ENCODE data around the gene BMERB1. TPM values are rescaled to one million over a fixed set of nuclear protein-coding genes. Genes with fewer than 3 reads are reported as not detected.

The BMERB1 gene
- total and polyA plus RNA-seq, 2 experiments from 2014 or later = 17.3 to 28.1 TPM

- no peak for TF ChIP-seq POLR2AphosphoS5 (IDR thresholded peaks at IDR 0.05; ENCODE audit: low read depth)
- no peak for TF ChIP-seq NANOG (IDR thresholded peaks at IDR 0.05; ENCODE audit: borderline replicate concordance)
- TF ChIP-seq ZNF114 (CRISPR knock-in tag; IDR thresholded peaks at IDR 0.05) = no peak
Observed at GRCh38 chr16:15482748-15483298, 48.4 kb downstream of the BMERB1 start (continued).

GRCh38 chr16:15483857-15484256, 49.5 kb downstream of the BMERB1 start:
- H3K9me2 ChIP-seq (ENCODE audit: insufficient read depth) = no peaks in the 10 kb centered on the region
- no peak overlapping the region for H3K27ac ChIP-seq (ENCODE audit: low read depth)
- no peaks in the 10 kb centered on the region for H3K79me2 ChIP-seq (replicated peaks; ENCODE audit: insufficient read depth)
- H4K20me1 ChIP-seq (replicated peaks; ENCODE audit: insufficient read depth) = no peaks in the 10 kb centered on the region
- H3K4me2 ChIP-seq = no peak overlapping the region
- no peaks in the 10 kb centered on the region for H3K36me3 ChIP-seq (ENCODE audit: insufficient read depth)
- peaks cover 2% of the 10 kb centered on the region for H3K27me3 Mint-ChIP-seq (ENCODE audit: insufficient read depth, low read depth, poor library complexity)
- ATAC-seq (no peak), DNase-seq (ENCODE audit: low spot score) (no peak)
- H3K4me1 ChIP-seq (ENCODE audit: insufficient read depth) = no peaks in the 10 kb centered on the region
- no peaks in the 10 kb centered on the region for H3F3A ChIP-seq (replicated peaks; ENCODE audit: low read depth)
- H3K9me3 Mint-ChIP-seq = no peaks in the 10 kb centered on the region; the same call in 2 of the 3 replicates
- H3K36me3 Mint-ChIP-seq (ENCODE audit: low read depth) = no peaks in the 10 kb centered on the region
- peaks cover 6% of the 10 kb centered on the region; the same call in 2 of the 3 replicates for H3K4me1 Mint-ChIP-seq
- H3K4me3 ChIP-seq = no peak overlapping the region
- H3K27ac Mint-ChIP-seq = no peak overlapping the region
- no peak overlapping the region for H3K4me3 Mint-ChIP-seq
- no peak overlapping the region for H2AFZ ChIP-seq
- TF ChIP-seq ZNF462 (CRISPR knock-in tag; IDR thresholded peaks at IDR 0.05) = no peak
- H3K27me3 ChIP-seq (ENCODE audit: insufficient read depth) = no peaks in the 10 kb centered on the region

GRCh38 chr16:15484662-15485061, 50.3 kb downstream of the BMERB1 start:
- ATAC-seq (no peak), DNase-seq (ENCODE audit: low spot score) (no peak)
- Mint-ChIP-seq H3K27me3 (ENCODE audit: insufficient read depth, low read depth, poor library complexity) (peaks cover 2% of the 10 kb centered on the region), H3K4me1 (peaks cover 8% of the 10 kb centered on the region; the same call in 2 of the 3 replicates), H3K4me3 (no peak overlapping the region), H3K27ac (no peak overlapping the region), H3K9me3 (no peaks in the 10 kb centered on the region; the same call in 2 of the 3 replicates), H3K36me3 (ENCODE audit: low read depth) (no peaks in the 10 kb centered on the region)
- H3F3A ChIP-seq (replicated peaks; ENCODE audit: low read depth) = no peaks in the 10 kb centered on the region
- no peak overlapping the region for H3K4me3 ChIP-seq
- no peaks in the 10 kb centered on the region for H3K36me3 ChIP-seq (ENCODE audit: insufficient read depth)
- no peak overlapping the region for H3K4me2 ChIP-seq
- no peaks in the 10 kb centered on the region for H3K4me1 ChIP-seq (ENCODE audit: insufficient read depth)
- H3K79me2 ChIP-seq (replicated peaks; ENCODE audit: insufficient read depth) = no peaks in the 10 kb centered on the region
- no peaks in the 10 kb centered on the region for H4K20me1 ChIP-seq (replicated peaks; ENCODE audit: insufficient read depth)
- H3K9me2 ChIP-seq (ENCODE audit: insufficient read depth) = no peaks in the 10 kb centered on the region
- H2AFZ ChIP-seq = no peak overlapping the region
- H3K27ac ChIP-seq (ENCODE audit: low read depth) = no peak overlapping the region
- H3K27me3 ChIP-seq (ENCODE audit: insufficient read depth) = no peaks in the 10 kb centered on the region
- no peak for TF ChIP-seq ZNF462 (CRISPR knock-in tag; IDR thresholded peaks at IDR 0.05)
- no peak for TF ChIP-seq NANOG (IDR thresholded peaks at IDR 0.05; ENCODE audit: borderline replicate concordance)
